Neutrophil (primary cell): ENCODE data around the gene LRRTM4.

ENCODE experiments used
- H3K27ac ChIP-seq: fragments of 200-600 bp; sonication (generic); 2 replicates; pipeline ENCODE4 v1.5.1; 2016; ENCODE audit warnings: mild to moderate bottlenecking, moderate library complexity
- H3K27me3 ChIP-seq: fragments of 200-600 bp; sonication (generic); 2 replicates; pipeline ENCODE4 v1.6.0; 2016; ENCODE audit warnings: mild to moderate bottlenecking
- H3K36me3 ChIP-seq: fragments of 200-600 bp; sonication (generic); 2 replicates; pipeline ENCODE4 v1.5.1; 2017
- H3K4me1 ChIP-seq, 2 experiments: fragments of 200-600 bp in 1 of 2; sonication (generic) in 1 of 2; 1 replicate in 1 of 2; 2 replicates in 1 of 2; pipeline versions ENCODE4 v1.5.1 to v1.6.1; 2013 to 2016; ENCODE audit warnings: low read depth in 1 of 2, low read length in 1 of 2, mild to moderate bottlenecking in 1 of 2, moderate library complexity in 1 of 2; ENCODE audit not compliant: control insufficient read depth in 1 of 2, insufficient read depth in 1 of 2
- H3K4me3 ChIP-seq, 2 experiments: fragments of 200-600 bp in 1 of 2; sonication (generic) in 1 of 2; 1 replicate in 1 of 2; 2 replicates in 1 of 2; pipeline ENCODE4 v1.5.1; 2013 to 2016; ENCODE audit warnings: low read depth in 1 of 2, low read length in 1 of 2, mild to moderate bottlenecking in 1 of 2, moderate library complexity in 1 of 2
- H3K9me3 ChIP-seq: fragments of 200-600 bp; sonication (generic); 2 replicates; pipeline ENCODE4 v1.5.1; 2016
- TF ChIP-seq, protein P1 (sequence below): fragments of 200-600 bp; sonication (generic); IDR thresholded peaks from 2 replicates; pipeline ENCODE4 v1.5.1; 2016; ENCODE audit warnings: antibody characterized with exemption

Gene LRRTM4

GRCh38 chr2:77325395-77325794 is 196.8 kb downstream of the LRRTM4 start:
- H3K9me3 ChIP-seq = no peaks in the 10 kb centered on the region
- H3K4me1 ChIP-seq = no peaks in the 10 kb centered on the region
- no peak overlapping the region for H3K4me3 ChIP-seq
- no peaks in the 10 kb centered on the region for H3K36me3 ChIP-seq
- no peak overlapping the region for H3K27ac ChIP-seq
- TF ChIP-seq, protein P1, sequence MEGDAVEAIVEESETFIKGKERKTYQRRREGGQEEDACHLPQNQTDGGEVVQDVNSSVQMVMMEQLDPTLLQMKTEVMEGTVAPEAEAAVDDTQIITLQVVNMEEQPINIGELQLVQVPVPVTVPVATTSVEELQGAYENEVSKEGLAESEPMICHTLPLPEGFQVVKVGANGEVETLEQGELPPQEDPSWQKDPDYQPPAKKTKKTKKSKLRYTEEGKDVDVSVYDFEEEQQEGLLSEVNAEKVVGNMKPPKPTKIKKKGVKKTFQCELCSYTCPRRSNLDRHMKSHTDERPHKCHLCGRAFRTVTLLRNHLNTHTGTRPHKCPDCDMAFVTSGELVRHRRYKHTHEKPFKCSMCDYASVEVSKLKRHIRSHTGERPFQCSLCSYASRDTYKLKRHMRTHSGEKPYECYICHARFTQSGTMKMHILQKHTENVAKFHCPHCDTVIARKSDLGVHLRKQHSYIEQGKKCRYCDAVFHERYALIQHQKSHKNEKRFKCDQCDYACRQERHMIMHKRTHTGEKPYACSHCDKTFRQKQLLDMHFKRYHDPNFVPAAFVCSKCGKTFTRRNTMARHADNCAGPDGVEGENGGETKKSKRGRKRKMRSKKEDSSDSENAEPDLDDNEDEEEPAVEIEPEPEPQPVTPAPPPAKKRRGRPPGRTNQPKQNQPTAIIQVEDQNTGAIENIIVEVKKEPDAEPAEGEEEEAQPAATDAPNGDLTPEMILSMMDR = no peak
- no peaks in the 10 kb centered on the region for H3K27me3 ChIP-seq

DNA sequence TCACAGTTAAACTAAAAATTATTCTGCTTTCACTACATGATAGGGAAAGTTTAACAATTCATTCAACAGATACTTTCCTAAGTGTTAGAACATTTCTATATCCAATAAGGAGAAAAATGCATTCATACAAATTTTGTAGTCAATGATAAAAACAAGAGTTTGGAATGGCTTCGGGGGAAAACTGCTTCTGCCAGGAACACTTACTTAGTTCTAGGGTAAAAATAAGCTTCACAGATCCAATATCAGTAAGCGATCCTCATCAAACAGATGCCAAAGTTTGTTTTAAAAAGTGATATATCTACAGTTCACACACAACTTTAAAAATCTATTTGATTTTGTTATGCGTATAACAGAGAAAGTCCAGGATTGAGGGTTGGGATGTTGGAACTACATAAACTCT is 199.7 kb downstream of the LRRTM4 start:
- TF ChIP-seq, protein P1 = no peak

GRCh38 chr2:77314721-77315120 is 207.5 kb downstream of the LRRTM4 start:
- Histone ChIP-seq H3K4me3 (no peak overlapping the region), H3K4me1 (no peaks in the 10 kb centered on the region)
- TF ChIP-seq, protein P1 = no peak

More for the DNA sequence above, 199.7 kb downstream of the LRRTM4 start:
- Histone ChIP-seq H3K4me1 (no peaks in the 10 kb centered on the region), H3K27ac (no peak overlapping the region), H3K27me3 (no peaks in the 10 kb centered on the region), H3K4me3 (no peak overlapping the region), H3K36me3 (no peaks in the 10 kb centered on the region), H3K9me3 (no peaks in the 10 kb centered on the region)

DNA sequence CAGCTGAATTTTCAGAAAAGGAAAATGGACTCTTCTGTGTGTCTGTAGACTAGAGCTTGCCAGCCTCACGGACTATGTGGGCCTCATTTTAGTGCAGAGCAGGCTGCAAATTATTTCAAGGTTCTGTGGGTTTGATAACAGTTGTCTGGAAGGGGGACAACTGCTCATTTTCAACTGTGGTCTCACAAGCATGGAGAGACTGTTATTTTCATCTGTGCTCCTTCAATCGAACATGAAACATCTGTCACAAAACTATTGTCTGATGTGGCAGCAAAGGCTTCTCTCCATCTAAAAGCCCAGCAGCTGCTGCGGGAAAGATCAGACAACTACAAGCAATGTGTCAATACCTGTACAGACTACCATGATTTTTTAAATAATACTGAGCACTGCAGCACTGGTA is 211.8 kb downstream of the LRRTM4 start:
- TF ChIP-seq, protein P1 = no peak
- Histone ChIP-seq H3K4me3 (no peak overlapping the region), H3K27me3 (no peaks in the 10 kb centered on the region), H3K36me3 (no peaks in the 10 kb centered on the region), H3K9me3 (no peaks in the 10 kb centered on the region), H3K4me1 (no peaks in the 10 kb centered on the region), H3K27ac (no peak overlapping the region)

More at GRCh38 chr2:77314721-77315120, 207.5 kb downstream of the LRRTM4 start:
- Histone ChIP-seq H3K27me3 (no peaks in the 10 kb centered on the region), H3K9me3 (no peaks in the 10 kb centered on the region), H3K27ac (no peak overlapping the region), H3K36me3 (no peaks in the 10 kb centered on the region)

GRCh38 chr2:77309725-77310124 is 212.5 kb downstream of the LRRTM4 start:
- no peak overlapping the region for H3K27ac ChIP-seq
- H3K9me3 ChIP-seq = no peaks in the 10 kb centered on the region
- H3K4me1 ChIP-seq = no peaks in the 10 kb centered on the region
- TF ChIP-seq, protein P1 = no peak
- H3K36me3 ChIP-seq = no peaks in the 10 kb centered on the region
- no peak overlapping the region for H3K4me3 ChIP-seq
- H3K27me3 ChIP-seq = no peaks in the 10 kb centered on the region

DNA sequence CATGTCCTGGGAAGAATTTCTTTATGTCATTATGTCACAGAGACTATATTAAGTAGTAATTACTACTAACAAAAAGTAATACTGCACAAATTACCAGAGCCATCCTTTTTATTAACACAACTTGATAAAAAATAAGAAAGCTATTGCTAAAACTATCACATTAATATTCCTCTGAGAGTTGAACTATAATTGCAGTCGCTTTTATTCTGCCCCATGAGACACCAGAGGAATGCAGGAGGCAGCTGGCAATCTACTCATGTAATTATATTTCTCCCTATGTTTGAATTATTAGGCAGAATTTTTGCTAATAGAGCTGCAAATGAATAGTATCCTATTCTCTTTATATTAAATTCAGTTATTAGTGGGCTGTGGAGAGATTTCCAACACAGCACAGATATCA is 220.7 kb downstream of the LRRTM4 start:
- H3K9me3 ChIP-seq = no peaks in the 10 kb centered on the region
- no peak overlapping the region for H3K27ac ChIP-seq
- no peak overlapping the region for H3K4me3 ChIP-seq
- H3K27me3 ChIP-seq = no peaks in the 10 kb centered on the region
- no peaks in the 10 kb centered on the region for H3K36me3 ChIP-seq
- TF ChIP-seq, protein P1 = no peak
- no peaks in the 10 kb centered on the region for H3K4me1 ChIP-seq
